NCI-H128 (cell line): ENCODE results near the gene KRT9.
A peak's percentile ranks its signal among the peaks of the same experiment; 100 is the strongest.
"Not testable (repeated sequence)": the region's sequence is repeated elsewhere in the genome, so short reads cannot be mapped to it uniquely, and the experiment has no call there.

Source experiments
- DNase-seq: peaks from one replicate; lab custom pipeline; 2025; ENCODE audit not compliant: unreplicated experiment; lab: John Stamatoyannopoulos, UW

KRT9 gene

GRCh38 chr17:41579484-41580243, 7.8 kb upstream of the KRT9 start:
- peak; percentile 13 for DNase-seq

- no peak for DNase-seq
Measured at GRCh38 chr17:41578971-41579370, 7.1 kb upstream of the KRT9 start.

DNA sequence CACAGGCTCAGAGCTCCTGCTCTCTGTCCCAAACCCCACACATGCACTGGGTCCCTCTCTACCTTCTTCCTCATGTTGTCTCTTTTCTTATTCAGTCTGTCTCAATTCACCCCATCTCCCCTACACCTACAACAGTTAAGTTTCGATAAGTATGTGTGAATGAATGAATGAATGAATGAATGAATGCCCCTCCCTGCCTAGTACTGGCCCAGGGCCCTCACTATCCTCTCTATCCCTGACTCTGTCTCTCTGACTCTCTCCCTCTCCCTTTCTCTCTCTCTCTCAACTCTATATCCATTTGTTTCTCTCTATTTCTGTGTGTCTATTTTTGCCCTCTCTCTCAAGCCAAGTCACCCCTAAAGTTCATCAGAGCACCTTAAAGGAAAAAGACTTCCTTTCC, 6.7 kb upstream of the KRT9 start:
- DNase-seq, result no peak

GRCh38 chr17:41576740-41577139, 4.9 kb upstream of the KRT9 start:
- not testable (repeated sequence) for DNase-seq

DNA sequence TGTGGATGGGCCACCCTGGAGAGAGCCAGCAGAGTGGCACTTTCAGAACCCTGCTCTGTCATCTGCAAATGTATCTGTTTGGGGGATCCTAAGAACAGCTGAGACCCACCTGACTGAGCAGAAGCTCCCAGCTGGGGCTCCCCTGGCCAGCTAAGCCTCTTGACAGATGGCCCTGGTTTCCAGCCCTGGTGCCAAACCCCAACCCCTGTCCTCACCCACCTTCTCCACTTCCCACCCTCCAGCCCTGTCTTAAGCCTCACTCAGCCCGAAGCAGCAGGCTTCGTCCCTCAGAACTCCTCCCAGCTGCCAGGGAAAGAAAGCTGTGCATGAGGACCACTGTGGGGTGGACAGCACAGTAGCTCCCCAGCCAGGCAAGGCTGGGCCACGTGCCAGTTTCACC, 3.5 kb upstream of the KRT9 start:
- no peak for DNase-seq

- DNase-seq, result no peak
Measured at GRCh38 chr17:41567317-41567716, 4.5 kb downstream of the KRT9 start.

DNA sequence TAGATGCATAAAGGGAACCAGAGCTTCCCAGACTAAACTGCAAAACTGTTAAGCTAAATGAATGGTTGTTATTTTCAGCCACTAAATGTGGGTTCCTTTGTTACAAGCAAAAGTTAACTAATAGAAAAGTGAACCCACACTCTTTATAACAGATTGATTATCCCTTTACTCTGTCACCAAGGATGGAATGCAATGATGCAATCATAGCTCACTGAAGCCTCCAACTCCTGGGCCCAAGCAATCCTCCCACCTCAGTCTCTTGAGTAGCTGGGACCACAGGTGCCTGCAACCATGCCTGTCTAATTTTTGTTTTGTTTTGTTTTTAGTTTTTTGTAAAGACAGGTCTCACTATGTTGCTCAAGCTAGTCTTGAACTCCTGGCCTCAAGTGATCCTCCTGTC, 6.5 kb downstream of the KRT9 start:
- no peak for DNase-seq

- DNase-seq, result no peak
Measured at GRCh38 chr17:41563607-41564170, 8.2 kb downstream of the KRT9 start.

DNA sequence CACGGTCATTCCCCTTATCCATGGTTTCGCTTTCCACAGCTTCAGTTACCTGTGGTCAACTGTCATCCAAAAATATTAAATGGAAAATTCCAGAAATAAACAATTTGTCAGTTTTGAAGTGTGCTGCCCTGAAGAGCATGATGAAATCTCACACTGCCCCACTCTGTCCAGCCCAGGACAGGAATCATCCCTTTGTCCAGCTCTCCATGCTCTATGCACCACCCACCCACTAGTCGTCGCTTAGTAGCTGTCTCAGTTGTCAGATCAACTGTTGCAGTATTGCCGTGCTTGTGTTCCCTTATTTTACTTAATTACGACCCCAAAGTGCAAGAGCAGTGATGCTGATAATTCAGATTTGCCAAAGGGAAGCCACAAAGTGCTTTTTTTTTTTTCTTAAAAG, 10.3 kb downstream of the KRT9 start:
- DNase-seq, result no peak

DNA sequence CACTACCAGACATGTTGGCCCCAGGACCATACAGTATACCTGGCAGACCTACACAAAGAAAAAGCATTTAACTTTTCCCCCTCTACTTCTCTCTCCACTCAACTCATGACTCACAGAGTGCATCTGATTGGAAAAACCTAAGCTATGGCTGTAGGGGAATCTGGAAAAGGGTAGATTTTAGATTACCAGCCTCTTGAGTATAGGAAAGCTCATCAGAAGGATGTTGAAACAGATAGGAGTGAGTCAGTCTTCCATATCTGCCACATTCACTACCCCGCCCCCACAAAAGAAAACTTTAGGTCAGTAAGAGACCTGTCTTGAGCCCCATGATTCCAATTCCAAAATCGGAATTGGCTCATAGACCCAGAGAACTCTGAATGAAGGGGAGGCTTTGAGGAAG, 12.3 kb downstream of the KRT9 start:
- no peak for DNase-seq

DNA sequence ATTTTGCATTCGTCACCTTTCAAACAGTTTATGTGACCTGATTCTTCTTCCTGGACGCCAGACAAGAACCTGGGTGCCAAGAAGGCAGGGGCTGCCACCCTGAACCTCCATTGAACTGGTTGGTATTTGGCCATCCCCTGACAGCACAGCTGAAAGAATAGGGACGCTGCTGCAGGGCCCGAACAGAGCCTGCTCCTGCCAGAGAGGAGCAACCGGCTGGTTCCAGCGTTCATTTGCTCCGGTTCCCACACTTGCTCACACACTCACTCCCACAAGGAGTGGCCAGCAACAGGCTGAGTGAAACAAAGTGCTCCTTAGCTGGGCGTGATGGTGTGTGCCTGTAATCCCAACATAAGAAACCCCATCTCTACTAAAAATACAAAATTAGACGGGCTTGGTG, 14.9 kb downstream of the KRT9 start:
- no peak for DNase-seq

DNA sequence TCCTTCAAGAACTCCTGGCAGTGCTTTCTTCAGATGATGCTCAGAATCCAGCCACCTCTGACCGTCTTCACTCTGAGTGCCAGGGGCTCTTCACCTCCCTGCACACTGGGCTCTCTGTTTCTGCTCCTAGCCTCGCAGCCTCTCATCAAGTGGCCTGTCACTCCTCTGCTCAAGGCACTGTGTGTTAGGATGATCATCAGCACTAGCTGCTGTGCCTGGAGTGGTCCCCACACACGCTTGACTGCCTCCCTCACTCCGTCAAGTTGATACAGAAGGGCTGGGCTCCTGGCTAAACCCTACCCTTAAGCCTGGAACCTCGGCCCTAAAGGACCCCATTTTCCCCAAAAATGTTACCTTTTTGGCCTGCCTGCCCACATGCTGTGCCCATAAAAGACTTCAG, 15.6 kb downstream of the KRT9 start:
- DNase-seq, result no peak

DNA sequence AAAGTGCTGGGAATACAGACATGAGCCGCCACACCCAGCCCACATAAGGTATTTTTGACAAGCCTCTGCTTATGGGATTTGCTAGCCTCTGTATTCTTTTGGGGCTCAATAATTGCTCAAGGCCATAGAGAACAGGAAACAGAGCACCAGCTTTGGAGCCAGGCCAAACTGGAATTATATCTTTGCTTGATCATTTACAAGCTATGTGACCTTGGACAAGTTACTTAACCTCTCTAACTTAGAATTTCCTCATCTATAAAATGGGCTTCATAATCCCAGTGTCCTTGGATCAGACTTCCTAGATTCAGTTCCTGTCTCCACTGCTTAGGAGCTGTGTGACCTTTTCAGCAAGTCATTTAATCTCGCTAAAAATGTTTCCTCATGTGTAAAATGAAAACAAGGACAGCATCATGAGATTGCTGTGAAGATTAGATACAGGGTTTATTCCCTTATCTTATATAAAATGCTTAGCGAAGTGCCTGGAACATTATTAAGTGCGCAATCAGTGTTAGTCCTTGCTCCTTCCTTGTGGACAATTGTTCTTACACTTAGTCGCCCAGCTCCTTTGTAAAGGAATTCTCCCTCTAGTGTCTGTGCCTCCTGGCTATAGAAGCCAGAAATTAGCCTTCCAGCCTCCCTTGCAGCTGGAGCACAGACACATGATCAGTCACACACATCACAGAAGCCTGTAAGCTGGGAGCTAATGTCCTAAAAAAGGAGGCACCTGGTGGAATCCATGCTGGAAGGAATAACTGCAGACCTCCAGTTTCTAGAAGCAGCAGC, 16.6 kb downstream of the KRT9 start:
- no peak for DNase-seq

DNA sequence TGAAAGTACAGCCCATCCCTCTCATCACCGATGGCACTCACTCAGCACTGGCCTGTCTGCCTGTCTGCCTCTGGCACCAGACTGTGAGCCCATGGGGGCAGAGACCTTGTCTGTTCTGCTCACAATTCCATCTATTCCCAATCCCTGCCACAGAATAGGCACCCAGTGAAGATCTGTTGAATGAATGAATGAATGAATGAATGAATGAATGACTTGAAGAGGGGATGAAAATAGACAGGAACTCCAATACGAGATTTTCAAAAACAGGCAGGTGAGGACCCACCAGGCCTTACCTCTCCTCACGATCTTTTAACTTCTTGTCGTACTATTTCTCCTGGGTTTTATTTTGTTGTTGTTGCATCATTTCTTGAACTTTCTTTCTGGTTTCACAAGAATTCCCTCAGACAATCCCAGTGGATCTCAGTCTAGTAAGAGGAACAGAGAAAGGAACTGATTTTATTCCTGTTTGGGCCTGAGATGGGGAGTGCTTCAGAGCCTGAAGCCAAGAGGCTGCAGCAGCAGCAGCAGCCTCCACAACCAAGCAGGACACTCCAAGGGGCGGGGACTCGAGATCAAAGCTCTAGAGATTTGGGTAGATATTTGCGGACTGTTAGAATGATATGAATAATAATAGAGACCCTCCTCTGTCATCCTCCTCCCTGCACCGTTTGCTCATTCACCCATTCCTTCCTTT, 17.7 kb downstream of the KRT9 start:
- DNase-seq, result no peak

DNA sequence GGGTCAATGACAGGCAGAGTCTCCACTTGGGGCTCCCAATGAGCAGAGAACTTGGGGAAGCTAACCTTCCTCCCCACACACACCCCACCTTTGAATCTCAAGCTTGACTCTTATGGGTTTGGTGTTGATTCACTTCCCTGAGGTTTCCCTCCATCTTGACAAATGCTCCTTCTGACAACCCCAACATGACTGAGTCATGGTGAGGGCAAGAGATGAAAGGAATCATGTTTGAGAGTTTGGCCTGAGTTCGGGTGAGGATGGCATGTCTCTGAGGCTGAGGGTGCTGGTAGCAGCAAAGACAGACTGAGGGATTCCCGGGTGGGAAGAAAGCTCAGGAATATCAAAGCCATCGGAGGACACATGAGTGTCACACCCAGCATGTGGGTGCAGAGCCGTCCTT, 18.7 kb downstream of the KRT9 start:
- no peak for DNase-seq

DNA sequence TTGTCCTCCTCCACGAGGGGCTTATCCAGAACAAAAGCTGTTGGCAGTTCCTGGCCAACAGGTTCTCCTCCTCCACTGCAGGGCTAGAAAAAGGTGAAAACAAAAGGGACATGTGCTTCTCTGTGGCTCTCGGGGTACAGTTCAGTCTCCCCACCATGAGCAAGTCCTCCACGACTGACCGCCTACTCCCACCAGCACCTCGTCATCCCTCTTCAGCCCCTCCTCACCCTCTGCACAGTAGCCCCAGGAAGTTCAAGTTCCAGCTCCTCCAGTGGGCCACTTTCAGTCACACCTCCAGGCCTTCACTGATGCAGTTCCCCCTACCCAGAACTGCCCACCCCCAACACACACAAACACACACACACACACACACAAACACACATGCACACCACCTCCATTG, 19.4 kb downstream of the KRT9 start:
- DNase-seq, result no peak

- DNase-seq, result no peak
Measured at GRCh38 chr17:41551365-41551764, 20.5 kb downstream of the KRT9 start.

DNA sequence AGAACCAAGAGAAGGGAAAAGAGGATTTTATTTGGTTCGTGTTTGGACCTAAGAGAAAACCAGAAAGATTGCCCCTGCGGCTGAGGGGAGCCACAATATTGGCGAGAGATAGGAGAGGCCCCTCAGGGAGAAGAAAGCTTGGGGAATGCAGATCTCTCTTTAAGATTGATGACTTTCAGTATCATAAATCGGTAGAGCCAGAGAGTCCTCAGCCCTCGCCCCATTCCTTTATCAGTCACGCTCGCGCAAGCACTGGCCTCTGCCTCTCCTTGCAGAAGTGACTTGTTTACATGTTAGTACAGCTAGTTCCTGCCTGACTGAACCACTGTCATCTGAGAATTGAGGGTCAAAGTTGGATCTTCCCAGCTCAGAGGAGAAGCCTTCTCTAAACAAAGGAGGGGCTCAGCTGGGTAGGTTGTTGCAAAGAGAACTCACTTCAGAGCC, 22.2 kb downstream of the KRT9 start:
- DNase-seq, result no peak

GRCh38 chr17:41548844-41549595, 22.8 kb downstream of the KRT9 start:
- peak; percentile 31 for DNase-seq

- DNase-seq, result no peak
Measured at GRCh38 chr17:41547921-41548843, 23.7 kb downstream of the KRT9 start.
